ENCODE measurements around the gene LHFPL6.
A peak's percentile ranks its signal among the peaks of the same experiment; 100 is the strongest.

LHFPL6 gene

GRCh38 chr13:39461685-39462266 is 141.2 kb downstream of the LHFPL6 start:
- no peak for FAIRE-seq

GRCh38 chr13:39457274-39457673 is 145.7 kb downstream of the LHFPL6 start:
- FAIRE-seq: no peak

GRCh38 chr13:39455521-39456175 is 147.3 kb downstream of the LHFPL6 start:
- FAIRE-seq: no peak

GRCh38 chr13:39452834-39453233 is 150.2 kb downstream of the LHFPL6 start:
- no peak for FAIRE-seq

GRCh38 chr13:39452417-39452816 is 150.6 kb downstream of the LHFPL6 start:
- no peak for FAIRE-seq

- no peak for FAIRE-seq
These were observed 151.1 kb downstream of the LHFPL6 start for GRCh38 chr13:39451860-39452301.

- FAIRE-seq: peak; percentile 96
These were observed 151.7 kb downstream of the LHFPL6 start for GRCh38 chr13:39451301-39451700.

- no peak for FAIRE-seq
These were observed 152.8 kb downstream of the LHFPL6 start for GRCh38 chr13:39450176-39450575.

- FAIRE-seq: no peak
These were observed 154.2 kb downstream of the LHFPL6 start for GRCh38 chr13:39448834-39449233.

GRCh38 chr13:39446865-39447264 is 156.1 kb downstream of the LHFPL6 start:
- no peak for FAIRE-seq

GRCh38 chr13:39444866-39445265 is 158.1 kb downstream of the LHFPL6 start:
- no peak for FAIRE-seq

- FAIRE-seq: no peak
These were observed 169.3 kb downstream of the LHFPL6 start for GRCh38 chr13:39433651-39434050.

- no peak for FAIRE-seq
These were observed 170.8 kb downstream of the LHFPL6 start for GRCh38 chr13:39432196-39432595.

GRCh38 chr13:39422845-39423565 is 180.0 kb downstream of the LHFPL6 start:
- no peak for FAIRE-seq

- no peak for FAIRE-seq
These were observed 183.1 kb downstream of the LHFPL6 start for GRCh38 chr13:39419876-39420275.

- FAIRE-seq: no peak
These were observed 183.9 kb downstream of the LHFPL6 start for GRCh38 chr13:39419068-39419467.

- no peak for FAIRE-seq
These were observed 184.6 kb downstream of the LHFPL6 start for GRCh38 chr13:39418424-39418823.

- no peak for FAIRE-seq
These were observed 185.3 kb downstream of the LHFPL6 start for GRCh38 chr13:39417643-39418042.

- FAIRE-seq: no peak
These were observed 185.9 kb downstream of the LHFPL6 start for GRCh38 chr13:39417131-39417530.

GRCh38 chr13:39415008-39415802 is 187.8 kb downstream of the LHFPL6 start:
- peak; percentile 74 for FAIRE-seq

GRCh38 chr13:39414339-39414738 is 188.7 kb downstream of the LHFPL6 start:
- no peak for FAIRE-seq

GRCh38 chr13:39411511-39411910 is 191.5 kb downstream of the LHFPL6 start:
- no peak for FAIRE-seq

GRCh38 chr13:39410964-39411363 is 192.0 kb downstream of the LHFPL6 start:
- no peak for FAIRE-seq

Data from endometrium (tissue), 2 donors.